Activated CD8-positive, alpha-beta memory T cell treated with anti-CD3 and anti-CD28 coated beads for 1 hour (primary cell): ENCODE results near the gene CARTPT.

Source experiments
- DNase-seq, 2 donors: peaks; one replicate each; pipeline ENCODE4 v3.0.0-alpha.2; 2020; ENCODE audit warnings: low read depth in 1 of 2; ENCODE audit errors: extremely low read depth in 1 of 2

The CARTPT gene

DNA sequence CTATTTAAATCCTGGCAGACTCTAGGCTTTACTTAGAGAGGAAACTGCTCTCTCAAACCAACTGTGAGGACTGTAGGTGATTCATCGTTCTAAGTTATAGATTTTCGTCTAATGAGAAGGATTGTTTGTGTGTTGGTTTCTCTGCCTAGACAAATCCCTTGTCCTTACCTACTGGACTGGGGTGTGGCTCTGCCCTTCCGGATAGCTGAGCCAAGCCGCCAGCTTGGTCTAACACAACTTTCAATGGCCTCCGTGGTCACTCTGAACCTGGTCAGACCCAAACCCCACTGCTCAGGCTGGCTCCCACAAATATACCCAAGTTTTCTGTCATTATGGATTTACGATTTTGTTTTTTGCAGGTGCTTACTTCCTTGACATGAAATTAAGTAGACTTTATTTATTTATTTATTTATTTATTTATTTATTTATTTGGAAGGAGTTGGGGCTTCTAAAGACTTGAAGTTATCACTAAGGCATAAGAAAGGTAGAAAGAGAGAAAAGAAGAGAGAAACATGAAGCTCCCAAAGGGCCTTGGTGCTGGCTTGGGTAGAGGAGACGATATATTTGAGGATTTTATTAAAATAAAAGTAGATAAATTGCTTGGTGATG is 19.0 kb downstream of the CARTPT start:
- no peak for DNase-seq

GRCh38 chr5:71738662-71739361 is 19.7 kb downstream of the CARTPT start:
- DNase-seq = no peak

DNA sequence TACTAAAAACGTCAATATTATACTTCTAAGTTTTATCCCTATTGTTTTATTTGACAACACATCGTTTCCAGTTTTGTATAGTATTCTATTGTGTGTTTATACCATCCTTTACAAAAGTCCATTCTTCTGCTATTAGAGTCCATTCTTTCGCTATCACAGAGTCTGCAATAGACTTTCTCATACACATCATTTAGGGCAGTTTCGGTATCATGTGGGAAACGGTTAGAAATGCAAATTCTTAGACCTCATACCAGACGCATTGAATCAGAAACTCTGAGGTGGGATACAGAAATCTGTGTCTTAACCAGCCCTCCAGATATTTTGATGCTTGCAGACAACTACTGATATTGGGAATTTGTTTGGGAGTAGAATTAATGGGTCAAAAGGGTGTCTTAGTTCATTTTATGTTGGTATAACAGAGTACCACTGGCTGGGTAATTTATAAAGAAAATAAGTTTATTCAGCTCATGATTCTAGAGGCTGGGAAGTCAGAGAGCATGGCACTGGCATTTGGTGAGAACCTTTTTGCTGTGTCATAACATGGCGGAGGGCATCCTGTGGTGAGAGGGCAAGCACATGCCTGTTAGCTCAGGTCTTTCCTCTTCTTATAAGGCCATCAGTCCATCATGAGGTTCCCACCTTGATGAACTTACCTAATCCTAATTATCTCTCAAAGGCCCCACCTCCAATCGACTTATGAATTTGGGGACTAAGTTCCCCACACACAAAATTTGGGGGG is 21.1 kb downstream of the CARTPT start:
- DNase-seq = no peak

GRCh38 chr5:71743155-71743554 is 24.1 kb downstream of the CARTPT start:
- no peak for DNase-seq

DNA sequence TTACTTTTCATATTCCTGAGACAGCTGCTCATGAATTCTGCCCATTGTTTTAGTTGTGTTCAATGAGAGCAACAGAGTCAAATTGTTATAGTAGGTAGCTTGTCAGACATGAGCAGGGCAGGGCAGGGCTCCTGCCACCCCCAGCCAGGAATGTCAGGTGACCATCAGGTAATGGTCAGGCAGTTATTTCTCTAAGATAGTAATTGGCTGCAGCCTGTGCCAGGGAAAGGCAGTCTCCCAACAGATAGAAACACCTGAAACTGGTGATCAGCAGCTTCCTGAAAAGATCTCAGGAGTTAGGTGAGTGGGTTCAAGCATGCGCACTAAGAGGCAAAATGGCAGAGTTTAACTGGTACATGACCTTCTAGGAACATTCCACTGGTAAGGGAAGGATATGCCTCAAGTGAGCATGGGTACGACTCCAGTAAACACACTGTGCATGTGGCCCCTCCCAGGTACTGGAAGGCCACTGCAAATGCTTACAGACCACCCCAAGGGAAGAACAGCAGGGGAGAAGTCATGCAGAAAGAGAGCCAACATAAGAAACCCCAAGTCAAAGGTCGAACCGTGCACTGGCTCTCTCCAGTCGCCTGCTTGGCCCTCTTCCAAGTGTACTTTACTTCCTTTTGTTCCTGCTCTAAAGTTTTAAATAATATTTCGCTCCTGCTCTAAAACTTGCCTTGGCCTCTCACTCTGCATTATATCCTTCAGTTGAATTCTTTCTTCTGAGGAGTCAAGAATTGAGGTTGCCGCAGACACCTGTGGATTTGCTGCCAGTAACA is 25.1 kb downstream of the CARTPT start:
- DNase-seq = no peak

GRCh38 chr5:71747182-71747581 is 28.1 kb downstream of the CARTPT start:
- no peak for DNase-seq

GRCh38 chr5:71748360-71748759 is 29.3 kb downstream of the CARTPT start:
- no peak for DNase-seq

- no peak for DNase-seq
Observed at GRCh38 chr5:71751422-71751821, 32.3 kb downstream of the CARTPT start.

DNA sequence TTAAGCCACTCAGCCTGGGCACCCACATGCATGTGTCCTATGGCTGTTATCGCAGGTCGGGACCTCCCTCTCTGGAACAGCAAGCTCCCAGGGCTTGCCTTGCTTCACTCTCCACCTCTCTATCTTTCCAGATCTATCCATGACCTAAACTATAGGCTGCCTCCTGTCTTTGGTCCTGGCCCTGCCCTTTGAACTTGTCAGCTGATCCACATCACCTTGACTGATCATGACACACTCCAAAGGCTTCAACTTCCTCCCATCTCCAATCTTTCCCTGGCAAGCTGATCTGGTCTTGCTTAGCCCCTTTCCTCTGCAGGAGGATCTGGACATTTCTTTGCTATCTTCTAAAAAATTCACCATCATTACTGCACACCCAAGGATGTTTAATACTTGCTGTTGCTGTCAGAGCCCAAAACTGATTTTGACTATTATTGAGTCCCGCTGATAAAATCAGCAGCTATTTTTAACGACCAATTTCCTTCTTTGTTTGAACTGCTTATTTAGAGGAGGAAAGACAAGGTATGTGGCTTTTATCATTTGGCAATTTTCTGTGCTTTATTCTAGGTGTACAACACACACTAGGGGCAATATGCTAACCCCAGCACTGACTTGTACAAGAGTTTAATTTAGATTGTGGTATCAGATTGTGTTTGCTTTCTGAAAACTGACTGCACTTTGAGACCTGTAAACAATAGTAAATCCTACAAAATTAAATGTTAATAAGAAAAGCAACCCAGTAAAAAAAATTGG is 33.5 kb downstream of the CARTPT start:
- DNase-seq = no peak

DNA sequence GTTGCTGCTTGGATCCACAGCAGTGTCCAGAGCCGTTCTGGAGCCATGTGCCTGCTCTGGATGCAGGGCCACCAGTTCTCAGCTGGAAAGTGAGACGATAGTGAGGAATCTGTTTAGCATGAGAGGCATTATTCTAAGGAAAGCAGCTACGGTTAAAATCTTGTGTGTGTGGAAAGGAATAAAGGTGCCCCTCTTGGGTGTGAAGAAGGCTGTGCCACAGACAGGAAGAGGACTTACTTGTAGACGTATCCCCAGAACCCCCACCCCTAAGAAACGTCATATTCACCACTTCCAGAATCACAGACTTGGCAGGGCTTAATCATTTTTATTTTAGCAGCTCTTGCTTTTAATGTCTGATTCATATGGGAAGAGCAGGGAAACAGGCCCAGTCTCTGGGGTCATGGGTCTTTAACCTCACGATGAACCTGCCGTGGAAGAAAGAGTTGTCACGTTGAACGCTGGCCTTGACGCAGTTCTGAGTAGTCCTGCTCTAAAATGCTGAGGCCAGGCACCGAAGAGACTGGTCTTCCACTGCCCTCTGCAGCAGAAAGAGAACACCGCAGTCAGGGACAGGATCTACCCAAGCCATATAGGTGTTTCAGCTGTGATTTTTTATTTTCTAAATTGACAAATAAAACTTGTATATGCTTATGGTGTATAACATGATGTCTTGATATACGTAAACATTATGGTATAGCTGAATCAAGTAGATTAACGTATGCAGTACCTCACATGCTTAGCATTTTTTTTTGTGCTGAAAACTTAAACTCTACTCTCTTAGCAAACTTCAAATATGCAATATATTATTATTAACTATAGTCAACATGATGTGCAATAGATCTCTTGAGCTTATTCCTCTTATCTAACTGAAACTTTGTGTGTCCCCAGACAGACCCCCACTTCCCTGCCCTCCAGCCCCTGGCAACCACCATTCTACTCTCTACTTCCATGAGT is 38.8 kb downstream of the CARTPT start:
- peak; percentile 3 to 6 for DNase-seq

GRCh38 chr5:71762826-71763225 is 43.8 kb downstream of the CARTPT start:
- DNase-seq = no peak

- DNase-seq = no peak
Observed at GRCh38 chr5:71767661-71768060, 48.6 kb downstream of the CARTPT start.

DNA sequence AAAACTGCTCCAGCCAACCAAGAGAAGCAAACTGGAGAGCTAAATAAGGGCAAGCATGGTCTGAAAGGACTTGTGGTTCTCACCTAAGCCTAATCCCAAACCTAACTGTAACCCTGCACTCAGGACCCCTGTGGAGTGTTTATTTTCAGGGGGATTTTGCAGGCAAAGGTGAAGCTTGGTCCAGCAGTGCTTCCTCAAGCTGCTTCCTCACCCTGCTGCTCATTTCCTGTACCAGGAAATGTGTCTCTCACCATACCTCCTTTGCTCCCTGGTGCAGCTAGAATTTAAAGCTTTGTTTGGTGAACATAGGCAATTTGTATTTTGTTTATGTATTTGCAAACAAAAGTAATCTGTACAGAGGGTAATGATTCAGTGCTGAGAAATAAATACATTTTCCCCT is 50.2 kb downstream of the CARTPT start:
- no peak for DNase-seq

DNA sequence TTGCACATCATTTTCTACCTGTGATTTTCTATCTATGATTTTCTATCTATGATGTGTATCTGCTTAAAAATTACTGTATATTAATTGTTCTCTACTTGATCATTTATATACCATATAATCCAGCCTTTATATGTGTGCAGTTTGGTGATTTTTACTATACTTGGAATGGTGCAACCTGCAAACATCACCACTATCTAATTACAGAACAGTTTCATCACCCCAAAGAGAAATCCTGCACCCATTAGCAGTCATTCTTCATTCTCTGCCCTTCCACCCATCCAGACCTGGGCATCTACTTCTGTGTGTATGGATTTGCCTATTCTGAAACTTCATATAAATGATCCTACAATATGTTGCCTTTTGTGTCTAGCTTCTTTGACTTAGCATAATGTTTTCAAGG is 51.3 kb downstream of the CARTPT start:
- DNase-seq = no peak
